G401 (cell line): Measurements from ENCODE around the gene PSME3. TPM values are rescaled to one million over a fixed set of nuclear protein-coding genes. Genes with fewer than 3 reads are reported as not detected.
"Not testable (repeated sequence)": the region's sequence is repeated elsewhere in the genome, so short reads cannot be mapped to it uniquely, and the experiment has no call there.

Experiments used
- DNase-seq: peaks from one replicate; pipeline ENCODE4 v3.0.0-alpha.2; 2015; ENCODE audit warnings: low spot score
- in situ Hi-C: cut with HindIII; loops from 2 replicates; pipeline ENCODE4 v1.10.0; 2016; ENCODE audit warnings: low sequenced_read_pairs, mixed read lengths
- total RNA-seq: library from RNA; depleted of rRNA; stranded (reverse); fragments of >200 nt; shearing (Covaris generic); gene quantifications from 2 replicates; pipeline ENCODE4 v1.2.3, GENCODE V29; 2014

PSME3 gene
- total RNA-seq, 1 experiment from 2014 or later: 116 TPM

- in situ Hi-C loops: no loop called here
- no peak for DNase-seq
Measured at GRCh38 chr17:42846594-42847280, 13.5 kb downstream of the PSME3 start.

GRCh38 chr17:42848093-42848492, 14.9 kb downstream of the PSME3 start:
- in situ Hi-C loops: no loop called here
- DNase-seq: no peak

GRCh38 chr17:42849031-42849430, 15.8 kb downstream of the PSME3 start:
- DNase-seq: no peak
- in situ Hi-C loops: no loop called here

- in situ Hi-C loops: no loop called here
- no peak for DNase-seq
Measured at GRCh38 chr17:42849451-42850181, 16.4 kb downstream of the PSME3 start.

GRCh38 chr17:42850954-42851353, 17.8 kb downstream of the PSME3 start, which contains the start of gene AOC3:
TSS of gene AOC3 (plus strand) at chr17:42851199. CDS start at chr17:42851344, 145 bp downstream.
- in situ Hi-C loops: no loop called here
- DNase-seq: no peak

GRCh38 chr17:42851371-42852240, 18.4 kb downstream of the PSME3 start:
- in situ Hi-C loops, DNase-seq: not testable (repeated sequence)

GRCh38 chr17:42852351-42852750, 19.2 kb downstream of the PSME3 start:
- no peak for DNase-seq
- in situ Hi-C loops: no loop called here

- in situ Hi-C loops: no loop called here
- no peak for DNase-seq
Measured at GRCh38 chr17:42853004-42853403, 19.8 kb downstream of the PSME3 start.

- in situ Hi-C loops: no loop called here
- DNase-seq: no peak
Measured at GRCh38 chr17:42853597-42853967, 20.4 kb downstream of the PSME3 start.

GRCh38 chr17:42853968-42854790, 21.0 kb downstream of the PSME3 start:
- no peak for DNase-seq
- in situ Hi-C loops: no loop called here

- in situ Hi-C loops: no loop called here
- no peak for DNase-seq
Measured at GRCh38 chr17:42855048-42855596, 21.9 kb downstream of the PSME3 start.

GRCh38 chr17:42856093-42856492, 22.9 kb downstream of the PSME3 start:
- DNase-seq, in situ Hi-C loops: not testable (repeated sequence)

GRCh38 chr17:42856516-42856915, 23.3 kb downstream of the PSME3 start:
- DNase-seq, in situ Hi-C loops: not testable (repeated sequence)

GRCh38 chr17:42857389-42857788, 24.2 kb downstream of the PSME3 start:
- in situ Hi-C loops: no loop called here
- no peak for DNase-seq

GRCh38 chr17:42865638-42866094, 32.5 kb downstream of the PSME3 start:
- no peak for DNase-seq
- in situ Hi-C loops: no loop called here

- DNase-seq: no peak
- in situ Hi-C loops: no loop called here
Measured at GRCh38 chr17:42866216-42866615, 33.0 kb downstream of the PSME3 start.

- in situ Hi-C loops: no loop called here
Measured at GRCh38 chr17:42866631-42867575, 33.7 kb downstream of the PSME3 start.

More at GRCh38 chr17:42866631-42867575, 33.7 kb downstream of the PSME3 start:
- no peak for DNase-seq
